Hematopoietic multipotent progenitor cell treated with erythropoietin and hydrocortisone succinate and interleukin-3 and kit ligand, for 6 days (in vitro differentiated cells): Measurements from ENCODE around the gene KLF11.

ENCODE experiments used
- DNase-seq: peaks from one replicate; pipeline ENCODE4 v3.0.0-alpha.2; 2015

The KLF11 gene

DNA sequence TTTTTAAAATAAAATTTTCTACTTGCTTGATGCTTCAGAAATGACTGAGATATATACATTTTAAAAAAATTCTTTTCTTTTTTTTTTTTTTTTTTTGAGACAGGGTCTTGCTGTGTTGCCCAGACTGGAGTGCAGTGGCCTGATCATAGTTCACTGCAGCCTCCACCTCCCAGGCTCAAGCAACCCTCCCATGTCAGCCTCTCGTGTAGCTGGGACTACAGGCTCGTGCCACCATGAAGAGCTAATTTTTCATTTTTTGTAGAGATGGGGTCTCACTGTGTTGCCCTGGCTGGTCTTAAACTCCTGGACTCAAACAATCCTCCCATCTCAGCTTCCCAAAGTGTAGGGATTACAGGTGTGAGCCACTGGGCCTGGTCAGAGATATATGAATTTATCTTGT, 24.0 kb downstream of the KLF11 start:
- no peak for DNase-seq

DNA sequence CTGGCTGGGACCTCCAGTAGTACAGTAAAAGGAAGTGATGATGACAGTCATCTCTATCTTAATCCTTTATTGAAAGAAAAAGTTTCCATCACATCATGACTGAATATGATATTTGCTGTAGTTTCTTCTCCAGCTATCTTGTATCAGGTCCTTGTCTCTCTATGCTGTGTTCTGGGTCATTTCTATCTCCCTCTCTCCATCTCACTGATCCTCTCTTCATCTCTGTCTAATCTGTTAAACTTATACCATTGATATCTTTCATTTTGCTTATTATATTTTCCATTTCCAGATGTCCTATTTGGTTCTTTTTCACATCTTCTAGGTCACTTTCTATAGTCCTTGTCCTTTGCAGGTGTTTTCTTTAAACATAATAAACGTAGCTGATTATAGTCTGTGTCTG, 24.5 kb downstream of the KLF11 start:
- DNase-seq = no peak

DNA sequence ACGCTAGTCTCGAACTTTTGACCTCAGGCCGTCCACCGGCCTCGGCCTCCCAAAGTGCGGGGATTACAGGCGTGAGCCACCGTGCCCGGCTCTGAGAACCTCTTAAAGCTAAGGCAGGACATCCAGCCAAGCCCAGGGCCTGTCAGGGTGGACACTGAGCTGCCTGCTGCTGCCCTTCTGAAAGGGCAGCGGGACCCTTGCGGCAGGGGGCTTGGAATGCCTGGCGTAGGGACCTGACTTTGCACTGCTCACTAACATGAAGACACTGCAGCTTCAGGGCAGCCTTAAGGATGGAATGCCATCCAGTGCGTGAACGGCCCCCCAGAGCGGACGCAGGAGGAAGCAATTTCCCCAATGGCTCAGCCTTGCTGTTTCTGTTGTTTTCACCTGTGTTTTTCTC, 27.8 kb downstream of the KLF11 start:
- no peak for DNase-seq

DNA sequence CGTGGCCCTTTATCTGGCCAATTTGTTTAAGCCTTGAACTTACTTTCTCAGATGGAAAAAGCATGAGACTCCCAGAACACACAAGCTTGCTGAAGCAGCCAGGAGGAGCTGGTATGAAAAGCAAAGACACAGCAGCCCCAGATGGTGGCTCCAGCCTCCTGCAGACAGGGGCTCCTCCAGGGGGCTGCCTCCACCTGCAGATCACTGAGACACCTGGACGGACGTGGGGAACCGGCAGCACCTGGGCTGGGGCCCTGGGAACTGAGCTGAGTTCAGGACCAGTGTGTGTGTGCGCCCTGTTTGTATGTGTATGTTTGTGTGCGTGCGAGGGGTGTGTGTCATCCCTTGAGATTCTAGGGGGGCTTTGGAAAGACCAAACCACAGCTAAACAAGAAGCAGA, 28.2 kb downstream of the KLF11 start:
- no peak for DNase-seq

DNA sequence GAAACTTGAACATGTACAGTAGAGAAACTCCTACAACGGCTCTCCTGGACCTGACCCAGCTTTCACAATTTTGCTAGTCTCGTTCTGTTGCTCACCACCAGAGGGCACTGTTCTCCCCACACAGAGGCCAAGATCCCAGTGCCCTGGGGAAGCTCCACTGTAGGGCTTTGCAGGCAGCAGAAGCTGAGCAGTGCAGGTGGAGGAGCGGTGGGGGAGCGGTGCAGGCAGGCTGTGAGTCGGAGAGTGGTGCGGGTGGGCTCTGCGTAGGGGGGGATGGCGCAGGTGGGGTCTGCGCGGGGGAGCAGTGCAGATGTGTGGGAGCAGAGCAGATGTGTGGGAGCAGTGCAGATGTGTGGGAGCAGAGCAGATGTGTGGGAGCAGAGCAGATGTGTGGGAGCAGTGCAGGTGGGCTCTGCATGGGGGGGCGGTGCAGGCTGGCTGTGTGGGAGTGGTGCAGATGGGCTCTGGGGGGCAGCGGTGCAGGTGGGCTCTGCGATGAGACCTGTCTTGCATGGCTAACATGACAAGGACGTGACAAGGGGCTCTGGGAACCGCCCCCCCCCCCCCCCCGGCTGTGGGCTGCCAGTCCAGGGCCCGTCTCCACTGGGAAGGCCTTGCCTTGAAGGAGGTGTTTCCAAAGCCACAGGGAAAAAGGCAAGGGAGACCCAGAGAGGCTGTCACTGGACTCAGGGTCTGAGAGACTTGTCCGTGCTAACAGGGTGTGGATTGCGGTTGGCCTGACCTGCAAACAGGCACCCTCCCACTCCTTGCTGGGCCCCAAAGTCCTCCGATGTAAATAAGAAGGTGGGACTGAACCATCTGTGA, 29.5 kb downstream of the KLF11 start:
- peak; percentile 91 for DNase-seq

DNA sequence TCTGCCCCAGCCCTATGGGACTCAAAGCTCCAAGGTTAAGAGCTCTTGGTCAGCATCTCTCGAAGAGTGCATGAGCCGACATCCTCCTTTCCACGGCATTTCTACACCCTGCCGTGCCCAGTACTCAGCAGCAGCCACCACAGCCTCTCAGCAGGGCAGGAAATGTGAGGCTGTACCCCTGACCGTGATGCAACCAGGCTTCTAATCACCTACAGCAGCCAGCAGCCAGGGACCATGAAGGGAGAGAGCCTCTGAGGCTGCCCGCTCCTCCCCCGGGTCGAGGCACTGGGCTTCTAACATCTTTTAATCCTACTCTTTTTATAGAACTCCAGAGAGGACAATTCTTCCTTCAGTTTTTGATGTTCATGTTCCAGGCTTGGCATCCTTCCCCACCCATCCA, 30.4 kb downstream of the KLF11 start:
- no peak for DNase-seq

DNA sequence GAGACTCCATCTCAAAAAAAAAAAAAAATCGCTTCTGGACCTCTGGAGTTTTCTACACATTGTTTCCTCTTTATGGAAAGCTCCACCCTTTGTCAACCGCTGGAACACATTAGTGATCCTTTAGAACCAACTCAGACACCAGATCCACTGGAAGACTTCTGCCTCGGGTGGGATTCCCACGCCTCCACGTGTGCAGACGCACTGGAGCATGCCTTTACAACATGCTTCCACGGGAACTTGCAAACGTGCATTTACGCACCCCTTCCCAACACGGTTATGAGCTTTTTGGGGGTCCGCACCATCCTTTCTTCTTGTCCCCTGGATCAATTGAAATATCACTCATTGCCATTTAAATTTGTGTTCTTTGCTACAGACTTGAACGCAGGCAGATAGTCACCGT, 31.8 kb downstream of the KLF11 start:
- DNase-seq = no peak

DNA sequence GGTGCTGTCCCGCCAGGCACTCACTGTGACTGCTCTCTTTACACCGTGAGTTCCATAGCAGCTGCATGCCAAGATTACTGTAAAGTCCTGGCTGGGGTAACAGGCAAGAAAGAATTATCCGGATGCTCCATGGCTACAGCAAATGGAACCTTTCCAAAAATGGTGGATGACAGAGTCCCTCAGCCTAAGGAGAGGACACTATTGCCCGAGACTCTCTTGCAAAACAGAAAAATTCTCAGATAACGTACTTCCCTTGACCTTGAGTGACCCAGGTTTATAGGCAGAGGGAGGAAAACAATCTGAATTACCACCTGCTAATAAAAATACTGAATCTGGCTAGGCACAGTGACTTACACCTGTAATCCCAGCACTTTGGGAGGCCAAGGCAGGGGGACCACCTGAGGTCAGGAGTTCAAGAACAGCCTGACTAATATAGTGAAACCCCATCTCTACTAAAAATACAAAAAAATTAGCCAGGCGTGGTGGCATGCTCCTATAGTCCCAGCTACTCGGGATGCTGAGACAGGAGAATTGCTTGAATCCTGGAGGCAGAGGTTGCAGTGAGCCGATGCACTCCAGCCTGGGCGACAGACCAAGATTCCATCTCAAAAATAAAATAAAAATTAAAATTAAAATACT, 32.3 kb downstream of the KLF11 start:
- no peak for DNase-seq

DNA sequence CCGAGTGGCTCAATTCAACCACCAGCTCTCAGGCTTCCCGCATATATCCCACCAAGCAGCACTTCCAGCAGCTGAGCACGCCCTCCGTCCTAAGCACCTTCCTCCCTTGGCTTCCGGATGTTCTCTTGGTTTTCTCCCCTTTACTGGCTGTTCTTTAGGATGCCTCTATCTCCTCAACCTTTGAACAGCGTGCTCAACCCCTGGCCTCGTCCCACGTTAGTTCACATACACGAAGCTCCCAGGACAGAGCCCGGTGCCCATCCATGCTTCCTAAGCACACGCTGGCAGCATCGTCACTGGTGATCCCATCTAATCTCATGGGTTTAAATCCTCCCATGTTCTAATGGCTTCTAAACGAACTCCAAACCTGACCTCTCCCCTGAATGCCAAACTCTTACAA, 33.2 kb downstream of the KLF11 start:
- DNase-seq = no peak

DNA sequence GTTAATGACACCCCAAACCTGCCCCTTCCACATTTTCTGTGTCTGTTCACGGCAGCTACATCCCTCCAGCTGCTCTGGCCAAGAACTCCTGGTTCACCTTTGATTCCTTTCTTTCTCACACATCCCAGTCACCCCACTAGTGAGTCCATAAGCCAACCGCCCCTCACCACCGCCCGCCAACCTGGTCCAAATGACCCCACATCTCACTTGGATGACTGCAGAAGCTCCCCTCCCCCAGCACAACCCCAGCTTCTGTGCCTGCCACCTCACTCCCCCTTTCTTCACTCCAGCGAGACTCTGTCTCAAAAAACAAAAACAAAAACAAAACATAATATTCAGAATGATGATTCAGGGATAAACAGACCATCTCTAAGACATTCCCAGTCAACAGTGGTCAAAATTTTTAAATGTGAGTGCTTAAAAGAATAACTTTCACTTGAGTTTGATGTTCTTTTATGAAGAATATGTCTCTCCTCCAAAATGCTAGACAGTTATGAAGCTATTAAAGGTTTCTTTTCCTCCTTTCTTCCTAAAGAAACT, 33.7 kb downstream of the KLF11 start:
- no peak for DNase-seq

DNA sequence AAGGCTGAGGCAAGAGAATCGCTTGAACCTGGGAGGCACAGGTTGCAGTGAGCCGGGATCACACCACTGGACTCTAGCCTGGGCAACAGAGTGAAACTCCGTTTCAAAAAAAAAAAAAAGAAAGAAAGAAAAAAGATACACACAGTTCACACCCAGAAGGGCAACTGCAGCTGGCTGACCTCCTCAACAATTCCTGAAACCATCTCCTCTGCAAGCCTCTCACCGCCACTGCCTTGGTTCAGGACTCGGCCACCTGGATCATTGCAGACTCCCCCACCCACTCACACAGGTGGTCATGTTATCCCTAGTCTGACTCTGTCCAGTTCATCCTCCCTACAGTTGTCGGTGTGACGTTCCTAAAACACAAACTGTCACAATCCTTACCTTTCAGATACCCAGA, 34.7 kb downstream of the KLF11 start:
- no peak for DNase-seq

DNA sequence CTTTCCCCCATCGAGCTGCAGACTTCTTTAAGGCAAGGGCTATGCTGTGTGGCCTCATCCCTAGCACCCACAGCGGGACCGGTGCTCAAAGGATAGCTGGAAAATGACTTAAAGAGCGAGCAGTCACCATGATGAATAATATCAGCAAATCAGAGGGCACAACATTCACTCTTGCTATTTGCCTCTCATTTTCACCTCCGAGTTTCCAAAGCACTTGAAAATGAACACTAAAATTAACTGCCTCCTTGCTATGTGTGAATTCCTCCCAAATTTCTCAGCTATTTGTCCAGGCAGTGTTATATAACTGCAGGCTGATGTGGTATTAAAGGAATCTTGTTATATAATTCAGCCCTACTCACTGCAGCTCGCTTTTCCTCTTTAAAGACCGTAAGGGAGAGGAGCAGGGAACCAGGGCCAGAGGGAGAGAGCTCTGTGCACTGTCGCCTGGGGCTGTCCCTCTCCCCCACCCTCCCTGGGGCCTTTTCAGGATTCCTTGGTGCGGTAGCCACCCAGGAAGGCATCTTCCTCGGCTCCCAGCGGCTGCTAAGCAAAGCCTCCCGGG, 35.4 kb downstream of the KLF11 start:
- no peak for DNase-seq

DNA sequence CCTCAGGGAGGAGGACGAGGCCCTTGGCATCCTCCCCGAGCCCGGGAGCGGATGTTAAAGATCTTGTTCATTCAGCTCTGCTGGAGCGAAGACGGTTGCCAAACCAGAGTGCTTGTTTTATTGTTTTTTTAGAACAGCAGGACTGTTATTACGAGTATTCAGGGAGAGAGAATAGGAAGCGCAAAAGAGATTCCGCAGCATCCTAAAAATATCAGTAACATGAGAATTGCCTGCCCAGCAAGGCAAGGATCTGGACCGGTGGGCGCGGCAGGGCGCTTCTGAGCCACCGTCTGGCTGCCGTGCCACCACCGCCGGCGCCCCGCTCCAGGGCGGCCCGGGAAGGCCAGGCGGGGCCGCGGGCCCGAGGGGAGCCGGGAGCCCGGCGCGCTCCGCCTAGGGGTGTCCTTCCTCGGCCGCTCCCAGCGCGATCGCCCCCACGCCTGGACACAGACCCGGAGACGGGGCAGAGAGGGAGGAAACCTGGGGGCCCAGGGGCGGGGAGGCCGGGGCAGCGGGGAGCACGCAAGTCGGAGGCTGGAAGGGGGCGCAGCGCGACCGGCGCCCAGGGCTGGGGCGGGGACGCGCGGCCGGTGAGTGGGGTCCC, 36.0 kb downstream of the KLF11 start:
- peak; percentile 27 for DNase-seq

DNA sequence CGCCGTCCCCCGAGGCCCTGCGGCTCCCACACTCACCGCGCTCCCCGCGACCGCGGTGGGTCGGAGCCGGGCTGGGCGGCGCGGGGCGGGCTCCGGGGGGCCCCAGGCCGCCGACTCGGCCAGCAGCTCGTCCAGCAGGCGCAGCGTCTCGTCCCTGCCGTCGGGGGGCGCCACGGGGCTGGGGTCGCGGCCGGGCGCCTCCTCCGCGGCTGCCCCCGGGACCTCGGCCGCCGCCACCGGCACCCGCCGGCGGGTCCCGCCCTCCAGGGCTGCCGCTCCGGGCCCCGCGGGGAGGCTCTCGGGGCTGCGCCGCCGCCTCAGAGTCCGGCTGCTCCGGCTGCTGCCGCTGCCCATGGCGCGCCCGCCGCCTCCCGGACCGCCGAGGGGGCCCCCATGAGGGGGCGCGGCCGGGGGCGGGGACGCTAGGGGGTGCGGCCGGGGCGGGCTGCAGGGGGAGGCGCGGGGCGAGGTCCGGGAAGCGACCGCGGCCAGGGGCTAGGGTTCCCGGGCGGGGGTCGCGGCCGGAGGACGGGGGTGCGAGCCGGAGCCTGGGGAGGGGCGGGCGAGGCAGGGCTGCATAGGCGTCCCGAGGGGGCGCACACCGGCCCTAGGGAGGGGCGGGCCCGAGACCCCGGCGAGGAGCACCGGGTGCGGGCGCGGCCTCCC, 36.7 kb downstream of the KLF11 start, which contains the start of gene CYS1:
Gene CYS1, minus strand, starts transcription at position 542 of the 666 bp plus-strand sequence. Its CDS starts 188 bp downstream, at position 354.
- no peak for DNase-seq

DNA sequence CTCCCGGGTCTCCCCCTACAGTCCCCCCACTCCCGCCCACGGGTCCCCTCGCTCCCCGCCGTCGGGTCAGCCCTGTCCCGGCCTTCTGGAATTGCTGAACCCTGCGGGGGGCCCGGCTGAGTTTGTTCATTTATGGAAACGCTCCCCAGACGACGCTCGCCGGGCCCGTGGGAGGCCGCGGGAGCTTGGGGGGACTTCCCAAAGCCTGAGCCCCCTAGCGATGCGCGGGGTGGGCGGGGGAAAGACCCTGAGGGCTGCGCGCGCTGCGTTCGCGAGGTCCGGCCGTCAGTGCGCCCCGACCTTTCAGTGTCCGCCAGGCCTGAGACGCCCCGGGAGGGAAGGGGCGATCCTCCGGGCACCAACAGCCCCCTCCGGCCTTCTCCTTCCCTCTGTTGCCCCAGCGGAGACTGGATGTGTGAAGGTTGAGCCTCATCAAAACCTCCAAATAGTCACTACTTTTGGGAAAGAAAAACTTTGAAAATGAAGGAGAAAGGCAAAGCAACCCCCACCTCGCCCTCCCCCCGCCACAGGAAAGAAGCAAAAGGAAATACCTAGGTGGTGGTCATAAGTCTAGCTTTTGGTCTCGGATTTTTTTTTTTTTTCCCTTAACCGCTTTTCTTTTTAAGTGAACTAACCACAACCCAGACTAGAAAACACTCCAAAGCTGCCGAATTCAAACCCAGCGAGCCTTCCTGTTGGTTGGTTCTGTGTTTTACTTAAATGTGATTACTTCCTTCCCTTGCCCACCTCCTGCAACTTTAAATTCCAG, 37.4 kb downstream of the KLF11 start:
- no peak for DNase-seq

DNA sequence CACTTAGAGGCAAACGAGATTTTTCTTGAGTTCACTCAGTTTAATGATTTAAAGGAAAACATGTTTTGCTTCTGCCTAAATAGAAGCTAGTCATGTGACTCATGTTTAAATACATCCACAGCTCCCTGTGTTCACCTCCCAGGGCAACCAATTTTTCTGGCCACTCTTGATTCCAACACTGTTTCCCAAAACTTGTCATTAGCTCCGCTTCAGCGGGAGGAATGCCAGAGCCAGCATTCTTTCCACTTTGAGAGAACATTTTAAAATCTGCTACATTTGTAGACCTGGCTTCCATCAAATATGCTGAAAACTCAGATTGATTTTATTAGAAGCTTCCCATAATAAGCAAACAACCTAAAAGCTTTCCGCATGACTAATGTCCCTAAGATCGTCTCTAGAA, 39.7 kb downstream of the KLF11 start:
- DNase-seq = no peak

DNA sequence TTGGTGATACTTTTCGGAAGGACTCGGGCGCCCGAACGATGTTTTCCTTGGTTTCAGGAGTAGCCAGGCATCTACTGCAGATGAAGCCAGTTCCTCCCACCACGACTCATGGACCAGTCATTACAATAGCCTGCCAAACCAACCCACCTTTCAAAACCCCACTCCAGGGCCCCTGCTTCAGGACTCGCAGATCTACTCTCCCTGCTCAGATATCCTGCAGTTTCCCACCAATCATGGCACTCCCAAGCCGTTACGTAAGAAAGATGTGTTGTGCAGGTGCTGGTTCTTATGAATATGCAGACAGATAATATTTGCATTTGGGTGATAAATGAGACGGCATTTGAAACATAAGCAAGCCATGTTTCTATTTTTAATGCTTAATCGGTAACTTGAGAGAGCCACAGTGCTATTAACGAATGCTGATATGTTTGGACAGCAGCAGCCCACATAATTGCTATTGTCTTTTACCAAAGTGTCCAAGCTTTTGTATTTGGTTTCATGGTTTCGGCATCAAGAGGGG, 40.4 kb downstream of the KLF11 start:
- no peak for DNase-seq

DNA sequence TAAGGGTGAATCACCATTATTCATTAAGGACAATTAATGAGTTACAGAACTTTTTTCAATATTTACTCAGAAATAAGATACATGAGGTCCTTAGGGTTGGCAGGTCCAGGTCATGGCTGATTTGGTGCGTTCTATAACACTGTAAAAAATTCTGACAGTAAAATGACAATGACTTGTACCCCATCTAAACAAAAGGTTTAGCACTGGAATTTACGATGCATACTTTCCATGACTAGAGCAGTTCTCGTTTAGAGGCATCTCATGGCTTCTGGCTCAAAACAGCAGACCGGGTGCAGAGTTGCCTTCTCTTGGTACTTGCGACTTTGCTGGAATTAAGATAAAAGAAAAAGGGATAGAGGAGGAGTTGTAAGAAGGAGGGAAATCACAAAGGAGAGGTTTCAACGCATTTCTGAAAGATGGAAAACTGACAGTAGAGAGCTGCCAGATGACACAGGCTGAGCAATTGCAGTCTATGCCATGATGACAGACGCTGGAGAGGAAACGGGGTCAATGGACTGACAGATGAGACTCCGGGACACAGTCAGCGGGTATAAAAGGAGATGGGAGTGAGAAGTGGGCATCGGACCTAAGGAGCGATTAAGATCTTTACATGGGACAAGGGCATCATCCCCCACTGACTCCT, 41.0 kb downstream of the KLF11 start:
- no peak for DNase-seq

DNA sequence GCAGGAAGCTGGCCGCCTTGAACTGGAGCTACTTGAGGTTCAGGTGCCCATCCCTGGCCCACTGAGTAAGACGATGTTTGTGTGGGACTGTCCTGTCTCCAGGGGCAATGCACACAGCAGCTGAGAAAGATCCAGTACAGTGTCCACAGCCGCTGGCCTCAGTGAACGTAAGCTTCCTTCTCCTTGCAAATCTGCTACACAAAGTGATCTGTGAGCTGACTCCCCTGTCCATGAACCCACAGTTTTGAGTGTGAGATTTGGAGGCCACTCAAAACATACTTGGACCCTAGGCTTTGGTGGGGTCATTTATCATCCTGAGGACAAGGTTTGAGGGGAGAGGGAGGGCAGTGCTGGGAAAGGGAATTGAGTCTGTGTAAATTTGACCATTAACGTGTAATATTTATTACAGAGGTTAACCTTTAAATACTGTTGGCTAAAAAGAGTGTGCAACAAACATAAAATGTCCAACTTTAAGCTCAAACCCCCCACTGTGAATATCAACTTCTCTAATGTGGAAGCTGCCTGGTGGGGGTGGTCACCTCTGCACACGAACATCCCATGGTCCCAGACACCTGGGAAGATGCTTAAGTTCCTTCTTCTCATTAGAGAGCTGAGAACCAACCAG, 41.8 kb downstream of the KLF11 start:
- DNase-seq = no peak

DNA sequence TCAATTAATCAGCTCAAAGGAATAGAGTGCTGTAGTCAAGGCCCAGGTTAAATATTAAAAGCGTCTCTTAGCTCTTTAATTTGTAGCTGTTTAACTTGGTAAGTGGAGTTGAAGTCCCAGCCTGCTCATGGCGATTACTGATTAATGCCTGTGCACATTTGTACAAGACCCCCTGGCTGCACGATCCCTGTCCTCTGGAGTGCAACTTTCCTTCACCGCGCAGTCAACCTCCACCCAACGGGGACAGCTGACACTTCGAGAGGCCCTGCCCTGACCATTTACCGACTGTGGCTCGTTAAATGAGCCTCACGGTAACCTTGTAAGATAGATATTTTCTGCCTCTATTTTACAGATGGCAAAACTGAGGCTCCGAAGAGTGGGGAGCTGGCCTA, 42.3 kb downstream of the KLF11 start:
- DNase-seq = no peak

DNA sequence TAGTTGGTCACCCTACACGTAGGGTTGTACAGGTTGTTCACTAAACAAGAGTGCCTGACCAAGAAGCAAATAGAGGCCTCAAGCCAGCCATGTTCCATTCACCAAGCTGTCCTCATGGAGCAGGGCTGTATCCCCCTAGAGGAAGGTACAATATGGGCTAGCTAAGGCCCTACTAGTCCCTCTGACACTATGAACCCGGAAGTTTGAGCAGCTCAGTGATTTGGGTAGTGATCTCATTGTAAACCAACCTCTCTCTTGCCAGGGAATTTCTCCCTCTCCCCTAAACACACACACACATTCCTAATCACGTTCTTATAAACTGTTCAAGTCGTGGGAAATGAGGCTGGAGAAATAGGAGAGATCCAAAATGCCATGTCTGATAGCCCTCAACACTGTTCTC, 43.6 kb downstream of the KLF11 start:
- DNase-seq = no peak
